Measurements from ENCODE around the gene L3MBTL4. TPM values are rescaled to one million over a fixed set of nuclear protein-coding genes. Genes with fewer than 3 reads are reported as not detected.

The L3MBTL4 gene
- total RNA-seq, 2 experiments from 2014 or later: 0.19 to 0.47 TPM

DNA sequence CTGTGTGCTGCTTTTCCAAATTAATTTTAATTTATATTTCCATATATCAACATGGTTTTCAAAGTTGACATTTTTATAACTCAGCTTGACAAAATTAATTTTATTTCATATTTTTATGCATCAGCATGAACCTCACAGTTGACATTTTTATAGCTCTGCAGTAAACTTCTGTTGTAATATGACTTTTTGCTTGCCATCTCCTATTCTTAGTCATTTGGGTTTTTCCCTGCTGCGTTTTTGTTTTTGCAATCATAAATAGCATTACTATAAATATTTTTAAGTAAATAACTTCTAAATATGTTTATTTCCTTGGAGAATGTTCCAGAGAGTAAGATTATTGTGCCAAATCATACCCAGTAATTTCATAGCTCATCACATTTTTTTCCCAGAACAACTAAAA, 21.0 kb upstream of the L3MBTL4 start:
- no peak for DNase-seq
- TF ChIP-seq, protein P1, sequence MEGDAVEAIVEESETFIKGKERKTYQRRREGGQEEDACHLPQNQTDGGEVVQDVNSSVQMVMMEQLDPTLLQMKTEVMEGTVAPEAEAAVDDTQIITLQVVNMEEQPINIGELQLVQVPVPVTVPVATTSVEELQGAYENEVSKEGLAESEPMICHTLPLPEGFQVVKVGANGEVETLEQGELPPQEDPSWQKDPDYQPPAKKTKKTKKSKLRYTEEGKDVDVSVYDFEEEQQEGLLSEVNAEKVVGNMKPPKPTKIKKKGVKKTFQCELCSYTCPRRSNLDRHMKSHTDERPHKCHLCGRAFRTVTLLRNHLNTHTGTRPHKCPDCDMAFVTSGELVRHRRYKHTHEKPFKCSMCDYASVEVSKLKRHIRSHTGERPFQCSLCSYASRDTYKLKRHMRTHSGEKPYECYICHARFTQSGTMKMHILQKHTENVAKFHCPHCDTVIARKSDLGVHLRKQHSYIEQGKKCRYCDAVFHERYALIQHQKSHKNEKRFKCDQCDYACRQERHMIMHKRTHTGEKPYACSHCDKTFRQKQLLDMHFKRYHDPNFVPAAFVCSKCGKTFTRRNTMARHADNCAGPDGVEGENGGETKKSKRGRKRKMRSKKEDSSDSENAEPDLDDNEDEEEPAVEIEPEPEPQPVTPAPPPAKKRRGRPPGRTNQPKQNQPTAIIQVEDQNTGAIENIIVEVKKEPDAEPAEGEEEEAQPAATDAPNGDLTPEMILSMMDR (IDR thresholded peaks at IDR 0.05): no peak
- ChIA-PET POLR2A (no interaction called here), CTCF (no interaction called here)
- Histone ChIP-seq H3K27ac (ENCODE audit: low read depth in 1 of 2, low read length in 2 of 2) (no peak overlapping the region), H3K4me3 (ENCODE audit: low read length) (no peak overlapping the region), H3K4me1 (ENCODE audit: insufficient read depth, low read length) (no peaks in the 10 kb centered on the region), H3K36me3 (ENCODE audit: insufficient read depth, low read length) (no peaks in the 10 kb centered on the region), H3K9me3 (ENCODE audit: control insufficient read depth in 1 of 2, insufficient read depth in 1 of 2, low read length in 2 of 2) (peaks cover 0 to 12% of the 10 kb centered on the region in 2 experiments), H3K27me3 (ENCODE audit: control insufficient read depth in 1 of 2, insufficient read depth in 2 of 2, low read length in 2 of 2) (no peaks in the 10 kb centered on the region)
- H3K4me3 Mint-ChIP-seq: no peak overlapping the region
- intact Hi-C loops (cut with DNase I, micrococcal nuclease): no loop called here
- no peaks in the 10 kb centered on the region for H3K4me1 Mint-ChIP-seq (ENCODE audit: low read depth)
- H3K9me3 Mint-ChIP-seq: no peaks in the 10 kb centered on the region
- no peak for ATAC-seq (ENCODE audit: poor library complexity)
- peaks cover 3% of the 10 kb centered on the region for H3K27me3 Mint-ChIP-seq
- no peak overlapping the region for H3K27ac Mint-ChIP-seq
- no peaks in the 10 kb centered on the region for H3K36me3 Mint-ChIP-seq (ENCODE audit: low read depth)

DNA sequence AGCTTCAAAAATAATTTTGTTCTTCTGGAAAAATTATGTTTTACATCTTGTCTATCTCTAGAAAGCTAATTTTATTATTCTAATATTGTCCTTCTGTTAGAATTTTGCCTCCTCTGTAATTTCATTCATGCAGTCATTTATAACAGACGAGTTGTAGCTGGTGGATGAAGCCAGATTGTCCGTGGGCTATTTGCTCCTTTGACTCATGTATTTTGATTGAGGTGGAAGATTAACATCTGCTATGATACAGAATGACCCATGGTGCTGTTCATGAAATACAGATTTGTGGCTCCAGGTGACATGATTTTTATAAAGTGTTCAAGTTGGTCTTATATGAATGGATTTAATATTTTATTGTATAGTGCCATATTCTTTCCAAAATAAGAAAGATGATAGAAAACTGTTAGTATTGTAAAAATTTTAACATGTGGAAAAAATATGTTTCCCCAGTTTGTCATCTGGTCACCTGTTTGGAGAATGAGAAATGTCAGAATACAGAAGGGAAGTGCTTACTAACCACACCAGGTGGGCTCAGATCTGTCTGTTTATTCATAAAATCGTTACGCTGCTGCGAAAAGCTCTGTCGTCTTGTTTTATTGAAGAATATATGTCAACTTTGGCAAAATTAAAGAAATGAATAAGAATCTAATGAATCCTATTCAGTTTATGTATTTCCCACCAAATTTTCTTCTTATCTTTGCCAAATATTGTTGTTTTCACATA, 20.4 kb upstream of the L3MBTL4 start:
- no peaks in the 10 kb centered on the region for H3K4me1 ChIP-seq (ENCODE audit: insufficient read depth, low read length)
- TF ChIP-seq, protein P1 (IDR thresholded peaks at IDR 0.05): no peak
- Mint-ChIP-seq H3K4me1 (ENCODE audit: low read depth) (no peaks in the 10 kb centered on the region), H3K36me3 (ENCODE audit: low read depth) (no peaks in the 10 kb centered on the region), H3K27ac (no peak overlapping the region), H3K27me3 (peaks cover 3% of the 10 kb centered on the region), H3K9me3 (no peaks in the 10 kb centered on the region), H3K4me3 (no peak overlapping the region)
- ChIA-PET CTCF (no interaction called here), POLR2A (no interaction called here)
- no peak for ATAC-seq (ENCODE audit: poor library complexity)
- peaks cover 0 to 12% of the 10 kb centered on the region in 2 experiments for H3K9me3 ChIP-seq (ENCODE audit: control insufficient read depth in 1 of 2, insufficient read depth in 1 of 2, low read length in 2 of 2)
- H3K27me3 ChIP-seq (ENCODE audit: control insufficient read depth in 1 of 2, insufficient read depth in 2 of 2, low read length in 2 of 2): no peaks in the 10 kb centered on the region
- H3K4me3 ChIP-seq (ENCODE audit: low read length): no peak overlapping the region
- intact Hi-C loops (cut with DNase I, micrococcal nuclease): no loop called here
- H3K36me3 ChIP-seq (ENCODE audit: insufficient read depth, low read length): no peaks in the 10 kb centered on the region
- no peak for DNase-seq
- no peak overlapping the region for H3K27ac ChIP-seq (ENCODE audit: low read depth in 1 of 2, low read length in 2 of 2)

DNA sequence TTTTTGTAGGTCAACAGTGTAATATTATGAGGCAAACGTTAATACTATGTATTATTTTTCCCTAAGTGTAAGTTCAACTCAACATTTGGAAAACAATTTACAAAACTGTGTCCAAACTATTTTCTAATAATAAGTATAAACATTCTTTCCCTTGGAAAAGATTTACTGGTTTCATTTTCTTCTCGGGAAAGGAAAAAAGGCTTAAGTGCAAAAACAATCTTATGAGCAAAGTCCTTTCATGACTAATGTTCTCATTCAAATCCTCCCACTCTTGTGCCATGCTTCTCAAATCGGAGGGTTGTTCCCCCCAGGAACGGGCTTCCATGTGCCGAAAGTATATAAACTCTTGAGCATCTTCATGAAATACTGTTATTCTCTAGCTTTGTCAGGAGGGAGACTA, 19.8 kb upstream of the L3MBTL4 start:
- Histone ChIP-seq H3K27ac (ENCODE audit: low read depth in 1 of 2, low read length in 2 of 2) (no peak overlapping the region), H3K27me3 (ENCODE audit: control insufficient read depth in 1 of 2, insufficient read depth in 2 of 2, low read length in 2 of 2) (no peaks in the 10 kb centered on the region), H3K4me1 (ENCODE audit: insufficient read depth, low read length) (no peaks in the 10 kb centered on the region), H3K36me3 (ENCODE audit: insufficient read depth, low read length) (no peaks in the 10 kb centered on the region), H3K9me3 (ENCODE audit: control insufficient read depth in 1 of 2, insufficient read depth in 1 of 2, low read length in 2 of 2) (peaks cover 0 to 12% of the 10 kb centered on the region in 2 experiments), H3K4me3 (ENCODE audit: low read length) (no peak overlapping the region)
- Mint-ChIP-seq H3K9me3 (no peaks in the 10 kb centered on the region), H3K4me1 (ENCODE audit: low read depth) (no peaks in the 10 kb centered on the region), H3K36me3 (ENCODE audit: low read depth) (no peaks in the 10 kb centered on the region), H3K4me3 (no peak overlapping the region), H3K27me3 (no peaks in the 10 kb centered on the region), H3K27ac (no peak overlapping the region)
- POLR2A ChIA-PET: no interaction called here
- DNase-seq (no peak), ATAC-seq (ENCODE audit: poor library complexity) (no peak)
- TF ChIP-seq, protein P1 (IDR thresholded peaks at IDR 0.05): no peak
- intact Hi-C loops (cut with DNase I, micrococcal nuclease): no loop called here
- CTCF ChIA-PET: no interaction called here
